CD4-positive, alpha-beta T cell treated with Interleukin-15 for 4 hours (primary cell): ENCODE measurements around the gene SLC32A1.

Experiments
- DNase-seq: peaks from one replicate; pipeline ENCODE4 v3.0.0-alpha.2; 2020; ENCODE audit warnings: low spot score

The SLC32A1 gene

DNA sequence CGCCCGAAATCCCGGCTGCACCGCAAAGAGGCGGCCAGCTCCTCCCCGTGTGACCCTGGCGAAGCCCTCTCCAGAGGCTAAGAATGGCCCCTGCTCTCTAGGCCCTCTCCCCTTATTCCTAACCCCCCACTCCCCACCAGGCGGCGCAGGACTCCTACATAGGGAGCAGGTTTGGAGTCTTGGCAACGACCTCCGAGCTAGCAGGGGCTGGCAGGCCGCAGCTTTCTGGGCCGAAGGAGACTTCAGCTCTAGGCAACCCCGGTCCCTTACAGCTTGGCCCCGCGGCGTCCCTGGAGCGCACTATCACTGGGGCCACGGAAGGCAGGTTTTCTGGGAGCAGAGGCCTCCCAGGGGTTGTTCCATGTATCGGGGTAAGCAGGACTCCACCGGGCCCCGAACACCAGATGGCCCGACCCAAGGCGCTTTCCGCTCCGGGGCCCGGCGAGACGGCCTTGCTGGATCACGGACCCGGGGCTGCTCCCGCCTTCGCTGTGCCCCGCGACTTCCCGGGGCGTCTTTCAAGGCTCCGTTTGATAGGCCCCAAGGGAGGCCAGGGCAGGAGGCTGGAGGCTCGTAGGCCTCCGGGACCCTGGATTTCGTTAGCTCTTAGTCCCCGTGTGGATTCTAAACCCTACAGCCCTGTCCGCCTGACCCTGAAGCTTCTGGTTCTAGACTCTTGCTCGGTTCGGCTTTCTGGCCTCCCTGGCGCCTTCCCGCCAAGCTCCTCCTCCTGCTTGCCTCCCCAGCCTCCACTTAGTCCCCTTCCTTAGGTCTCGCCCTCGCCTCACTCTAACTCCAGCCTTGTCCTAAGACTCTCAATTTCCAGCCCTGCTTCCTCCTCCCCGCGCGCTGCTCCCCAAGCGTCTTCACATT is 1.9 kb downstream of the SLC32A1 start:
- peak; percentile 24 for DNase-seq

- peak; percentile 28 for DNase-seq
Measured at GRCh38 chr20:38726804-38727606, 2.7 kb downstream of the SLC32A1 start.

DNA sequence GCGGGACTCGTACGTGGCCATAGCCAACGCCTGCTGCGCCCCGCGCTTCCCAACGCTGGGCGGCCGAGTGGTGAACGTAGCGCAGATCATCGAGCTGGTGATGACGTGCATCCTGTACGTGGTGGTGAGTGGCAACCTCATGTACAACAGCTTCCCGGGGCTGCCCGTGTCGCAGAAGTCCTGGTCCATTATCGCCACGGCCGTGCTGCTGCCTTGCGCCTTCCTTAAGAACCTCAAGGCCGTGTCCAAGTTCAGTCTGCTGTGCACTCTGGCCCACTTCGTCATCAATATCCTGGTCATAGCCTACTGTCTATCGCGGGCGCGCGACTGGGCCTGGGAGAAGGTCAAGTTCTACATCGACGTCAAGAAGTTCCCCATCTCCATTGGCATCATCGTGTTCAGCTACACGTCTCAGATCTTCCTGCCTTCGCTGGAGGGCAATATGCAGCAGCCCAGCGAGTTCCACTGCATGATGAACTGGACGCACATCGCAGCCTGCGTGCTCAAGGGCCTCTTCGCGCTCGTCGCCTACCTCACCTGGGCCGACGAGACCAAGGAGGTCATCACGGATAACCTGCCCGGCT is 3.4 kb downstream of the SLC32A1 start:
- DNase-seq, result no peak

GRCh38 chr20:38728191-38728781 is 4.0 kb downstream of the SLC32A1 start:
- DNase-seq, result no peak

- no peak for DNase-seq
Measured at GRCh38 chr20:38728911-38729642, 4.8 kb downstream of the SLC32A1 start.

- no peak for DNase-seq
Measured at GRCh38 chr20:38729767-38730166, 5.5 kb downstream of the SLC32A1 start.

GRCh38 chr20:38730167-38730988 is 6.1 kb downstream of the SLC32A1 start:
- DNase-seq, result no peak

DNA sequence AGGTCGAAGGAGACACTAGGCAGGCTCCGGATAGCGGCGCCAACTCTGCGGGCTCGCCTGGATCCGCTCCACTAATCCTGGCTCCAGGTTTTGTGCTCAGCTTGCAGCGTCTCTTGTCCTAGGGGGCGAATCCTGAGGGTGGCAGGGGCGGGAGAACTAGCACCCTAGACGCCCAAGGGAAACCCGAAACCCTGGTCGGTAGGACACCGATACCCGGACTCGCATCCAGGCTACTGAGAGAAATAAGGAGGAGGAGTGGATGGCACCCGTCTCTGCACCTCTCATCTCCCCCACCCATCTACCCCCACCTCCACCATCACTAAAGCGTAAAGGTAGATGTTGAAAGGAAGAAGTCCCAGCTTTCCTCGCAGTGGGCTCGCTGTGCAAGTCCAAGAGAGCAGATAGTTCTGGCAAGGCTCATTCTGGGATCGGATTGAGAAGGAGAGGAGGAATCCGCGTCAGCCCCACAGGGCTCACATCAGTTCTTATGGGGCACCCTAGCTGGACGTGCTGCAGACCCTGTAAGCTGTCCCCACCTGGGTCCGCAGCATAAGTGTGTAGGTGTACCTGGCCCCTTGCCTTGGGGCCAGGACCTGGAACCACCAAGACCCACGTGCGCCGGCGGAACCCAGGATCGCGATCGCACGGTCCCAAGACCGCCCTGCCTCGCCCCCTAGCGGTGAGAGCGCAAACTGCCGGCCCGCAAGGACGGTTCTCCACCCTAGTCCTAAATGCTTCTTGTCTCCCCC is 6.9 kb downstream of the SLC32A1 start:
- peak; percentile 75 for DNase-seq

DNA sequence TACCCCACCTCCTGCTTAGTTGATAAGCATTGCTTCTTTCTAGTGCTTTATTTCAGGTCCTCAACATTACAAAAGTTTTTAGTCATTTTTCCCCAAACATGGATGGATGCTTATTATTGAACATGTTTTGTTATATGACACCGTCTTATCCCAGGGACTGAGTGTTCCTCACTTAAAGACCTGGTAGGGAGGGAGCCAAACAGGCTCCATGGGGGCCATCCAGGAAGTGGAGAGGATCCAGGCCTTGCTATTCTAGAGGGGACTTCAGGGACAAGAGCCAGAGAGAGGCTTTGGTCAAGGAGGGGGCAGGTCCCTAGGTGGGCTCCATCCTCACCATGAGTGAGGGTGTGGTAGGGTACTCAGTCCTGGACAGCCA is 7.4 kb downstream of the SLC32A1 start:
- DNase-seq, result no peak

DNA sequence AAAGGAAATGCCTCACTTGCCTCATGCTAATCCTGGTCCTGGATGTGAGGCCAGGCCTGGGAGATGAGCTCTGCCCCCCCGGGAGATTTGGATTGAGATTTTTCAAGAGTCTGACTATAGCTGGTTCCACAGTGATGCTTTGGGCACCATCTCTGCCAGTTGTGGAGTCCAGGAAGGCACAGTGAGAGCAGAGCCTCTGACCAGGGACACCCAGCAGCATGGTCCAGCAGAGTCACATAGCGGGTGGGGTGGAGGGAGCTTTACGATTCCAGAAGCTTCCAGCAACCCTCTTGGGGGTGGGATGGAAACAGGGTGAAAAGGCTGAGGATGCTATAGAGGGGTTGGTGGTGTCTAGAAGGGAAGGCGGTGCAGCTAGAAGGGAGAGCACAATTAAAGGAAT is 8.7 kb downstream of the SLC32A1 start:
- DNase-seq, result no peak

GRCh38 chr20:38735172-38735571 is 10.9 kb downstream of the SLC32A1 start:
- DNase-seq, result no peak

DNA sequence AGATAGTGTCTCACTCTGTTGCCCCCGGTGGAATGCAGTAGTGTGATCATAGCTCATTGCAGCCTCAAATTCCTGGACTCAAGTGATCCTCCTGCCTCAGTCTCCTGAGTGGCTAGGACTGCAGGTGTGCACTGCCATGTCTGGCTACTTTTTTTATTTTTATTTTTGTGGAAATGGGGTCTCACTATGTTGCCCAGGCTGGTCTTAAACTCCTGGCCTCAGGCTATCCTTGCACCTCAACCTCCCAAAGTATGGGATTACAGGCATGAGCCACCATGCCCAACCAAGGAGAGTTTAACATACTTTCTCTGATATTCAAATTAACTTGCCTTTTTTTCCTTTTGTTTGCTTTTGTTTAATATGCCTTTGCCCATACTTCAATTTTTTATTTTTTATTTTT is 13.6 kb downstream of the SLC32A1 start:
- no peak for DNase-seq

GRCh38 chr20:38745757-38746156 is 21.5 kb downstream of the SLC32A1 start:
- DNase-seq, result no peak

DNA sequence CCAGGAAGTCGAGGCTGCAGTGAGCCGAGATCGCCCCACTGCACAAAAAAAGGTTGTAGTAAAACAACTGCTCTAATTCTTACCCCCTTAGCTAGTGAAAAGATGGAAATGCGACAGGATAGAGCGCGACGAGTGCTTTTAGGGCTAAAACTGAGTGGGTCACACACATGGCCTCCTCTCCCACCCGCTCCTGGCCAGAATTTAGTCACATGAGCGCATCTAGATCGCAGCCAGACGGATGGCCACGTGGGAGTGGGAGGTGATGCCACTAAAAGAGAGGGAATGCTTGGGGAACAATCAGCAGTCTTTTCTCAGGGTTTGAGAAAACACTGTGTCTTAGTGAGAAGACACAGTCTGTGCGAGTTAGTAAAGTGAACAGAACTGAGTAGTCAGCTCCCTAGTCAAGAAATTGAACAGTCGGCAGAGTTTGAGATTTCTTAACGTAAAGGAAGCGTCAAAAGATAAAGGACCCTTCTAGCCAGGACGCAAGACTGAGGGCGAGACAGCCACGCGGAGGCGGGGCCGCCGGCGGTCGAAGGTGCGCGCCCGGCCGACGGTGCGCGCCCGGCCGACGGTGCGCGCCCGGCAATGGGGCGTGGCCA is 23.3 kb downstream of the SLC32A1 start:
- DNase-seq, result no peak

- DNase-seq, result peak; percentile 96
Measured at GRCh38 chr20:38748097-38748860, 24.0 kb downstream of the SLC32A1 start, which contains the start of gene ACTR5. Gene ACTR5 (plus strand): TSS chr20:38748460. CDS start chr20:38748479, 19 bp downstream.

DNA sequence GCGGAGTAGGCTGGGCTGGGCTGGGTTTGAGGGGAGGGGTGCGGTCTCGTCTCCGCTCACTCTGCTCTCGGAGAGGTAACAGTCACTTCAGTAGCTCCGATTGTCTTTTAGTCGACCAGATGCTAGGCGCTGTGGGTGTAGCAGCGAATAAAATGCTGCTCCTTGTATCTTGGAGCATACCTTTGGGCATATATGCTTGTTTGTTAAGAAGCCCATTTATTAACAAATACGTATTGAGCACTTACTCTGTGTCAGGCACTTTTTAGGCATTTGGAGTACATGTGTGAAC is 24.5 kb downstream of the SLC32A1 start:
- DNase-seq, result peak; percentile 53

GRCh38 chr20:38751360-38751976 is 27.2 kb downstream of the SLC32A1 start:
- DNase-seq, result peak; percentile 44

GRCh38 chr20:38752029-38752428 is 27.7 kb downstream of the SLC32A1 start:
- DNase-seq, result no peak

- DNase-seq, result no peak
Measured at GRCh38 chr20:38754924-38755323, 30.6 kb downstream of the SLC32A1 start.
